A549 (cell line): ENCODE measurements around the gene KHDRBS2. TPM values are rescaled to one million over a fixed set of nuclear protein-coding genes. Genes with fewer than 3 reads are reported as not detected.

ENCODE experiments used
- ATAC-seq, 2 experiments: fragments of 200-7000 bp in 1 of 2; fragments of >200 bp in 1 of 2; cut with Nextera tagmentation in 1 of 2; cut with Tn5 transposase in 1 of 2; 3 replicates each; pipeline versions ENCODE4 v1.8.0 to v1.9.1; 2018 to 2020; ENCODE audit warnings: mild to moderate bottlenecking in 1 of 2, moderate library complexity in 1 of 2
- CTCF ChIA-PET: fragments of 300-600 bp; sonication (Branson Sonifier 250); formaldehyde crosslinking; extraction: SDS; loops from one replicate; lab custom pipeline; 2021; ENCODE audit warnings: antibody characterized with exemption, inconsistent platforms; lab: Yijun Ruan, JAX
- POLR2A ChIA-PET: fragments of 350-600 bp; formaldehyde crosslinking; extraction: SDS; loops from one replicate; lab custom pipeline; 2021; ENCODE audit warnings: antibody characterized with exemption, inconsistent platforms; lab: Yijun Ruan, JAX
- DNase-seq, 2 experiments: peaks; one replicate each; pipeline versions ENCODE4 v3.0.0 to v3.0.0-alpha.2; 2011 to 2016; ENCODE audit warnings: low read depth in 1 of 2, low spot score in 1 of 2
- FAIRE-seq: peaks from 2 replicates; lab custom pipeline; 2011; peaks lifted over from hg19 to GRCh38; lab: Jason Lieb, UNC
- H3K27ac ChIP-seq, 2 experiments: fragments of >200 bp; sonication (Bioruptor Twin); formaldehyde crosslinking; 3 replicates each; pipeline ENCODE4 v1.5.1; 2016 to 2017
- H3K4me1 ChIP-seq: fragments of >200 bp; sonication (Bioruptor Twin); formaldehyde crosslinking; 3 replicates; pipeline ENCODE4 v1.6.1; 2016
- H3K4me2 ChIP-seq: fragments of >200 bp; sonication (Bioruptor Twin); formaldehyde crosslinking; 3 replicates; pipeline ENCODE4 v1.6.1; 2016
- H3K4me3 ChIP-seq: fragments of >200 bp; sonication (Bioruptor Twin); formaldehyde crosslinking; 3 replicates; pipeline ENCODE4 v1.5.1; 2016
- H3K9me3 ChIP-seq: fragments of >200 bp; sonication (Bioruptor Twin); formaldehyde crosslinking; 3 replicates; pipeline ENCODE4 v1.6.1; 2016
- BHLHE40 ChIP-seq: IDR thresholded peaks from 2 replicates; pipeline ENCODE4 v1.6.1; 2012; ENCODE audit warnings: low read depth, low read length, inconsistent platforms
- CHD2 ChIP-seq: fragments of 150-350 bp; IDR thresholded peaks from 2 replicates; pipeline ENCODE4 v1.6.1; 2014; ENCODE audit warnings: low read length; ENCODE audit not compliant: partially characterized antibody
- EHF ChIP-seq: fragments of 250-450 bp; sonication (Bioruptor Pico); IDR thresholded peaks from 2 replicates; pipeline ENCODE4 v1.5.0; 2020; ENCODE audit warnings: mild to moderate bottlenecking
- EHMT2 ChIP-seq: fragments of 200-600 bp; sonication (generic); IDR thresholded peaks from 2 replicates; pipeline ENCODE4 v1.6.1; 2016; ENCODE audit warnings: antibody characterized with exemption, low read depth, mild to moderate bottlenecking, moderate library complexity
- EP300 ChIP-seq, 2 experiments: fragments of >200 bp; sonication (Bioruptor Twin); formaldehyde crosslinking; IDR thresholded peaks; 2 replicates in 1 of 2; 3 replicates in 1 of 2; pipeline ENCODE4 v1.6.1; 2016 to 2017
- FOSB ChIP-seq: fragments of 250-450 bp; sonication (Bioruptor Pico); IDR thresholded peaks from 2 replicates; pipeline ENCODE4 v1.5.0; 2020; ENCODE audit warnings: mild to moderate bottlenecking, moderate library complexity
- KDM5A ChIP-seq: fragments of 200-600 bp; sonication (generic); IDR thresholded peaks from 2 replicates; pipeline ENCODE4 v1.6.1; 2016; ENCODE audit warnings: antibody characterized with exemption, mild to moderate bottlenecking
- MAZ ChIP-seq: fragments of 150-350 bp; IDR thresholded peaks from 2 replicates; pipeline ENCODE4 v1.6.1; 2014; ENCODE audit warnings: antibody characterized with exemption, low read depth, low read length, borderline replicate concordance
- MYC ChIP-seq: IDR thresholded peaks from 2 replicates; pipeline ENCODE4 v1.6.1; 2012; ENCODE audit warnings: mild to moderate bottlenecking, inconsistent platforms, low read length, improper control_type of control experiment, borderline replicate concordance
- NFE2L2 ChIP-seq: fragments of 150-350 bp; conservative IDR thresholded peaks from 2 replicates; pipeline ENCODE4 v1.6.1; 2014; ENCODE audit warnings: low read length
- PHF8 ChIP-seq: fragments of 200-600 bp; sonication (generic); IDR thresholded peaks from 2 replicates; pipeline ENCODE4 v1.6.1; 2016; ENCODE audit warnings: low read depth, mild to moderate bottlenecking, antibody characterized with exemption, moderate library complexity, borderline replicate concordance
- RAD21 ChIP-seq, 2 experiments: fragments of >200 bp in 1 of 2; sonication (Bioruptor Twin) in 1 of 2; formaldehyde crosslinking in 1 of 2; IDR thresholded peaks in 1 of 2; conservative IDR thresholded peaks in 1 of 2; 2 replicates in 1 of 2; 3 replicates in 1 of 2; pipeline ENCODE4 v1.6.1; 2012 to 2018; ENCODE audit warnings: inconsistent platforms in 1 of 2
- RARB ChIP-seq: fragments of 250-450 bp; sonication (Bioruptor Pico); IDR thresholded peaks from 2 replicates; pipeline ENCODE4 v1.8.0; 2021; ENCODE audit warnings: mild to moderate bottlenecking, moderate library complexity
- RCOR1 ChIP-seq: fragments of 150-350 bp; IDR thresholded peaks from 2 replicates; pipeline ENCODE4 v1.6.1; 2014; ENCODE audit warnings: antibody characterized with exemption, low read length, low read depth
- RFX5 ChIP-seq: fragments of 450-650 bp; IDR thresholded peaks from 2 replicates; pipeline ENCODE4 v1.7.1; 2014; ENCODE audit warnings: antibody characterized with exemption, mild to moderate bottlenecking, moderate library complexity
- ZFP36 ChIP-seq: fragments of 450-650 bp; IDR thresholded peaks from 2 replicates; pipeline ENCODE4 v1.6.1; 2014; ENCODE audit warnings: borderline replicate concordance; ENCODE audit not compliant: partially characterized antibody
- ZSCAN20 ChIP-seq: fragments of 250-450 bp; sonication (Bioruptor Pico); IDR thresholded peaks from 2 replicates; pipeline ENCODE4 v1.8.0; 2022; ENCODE audit warnings: mild to moderate bottlenecking, moderate library complexity
- WGBS: methylation state at CpG from one replicate; pipeline ENCODE4 v1.1.6; 2017; ENCODE audit errors: missing lambda C conversion rate; 5-methylcytosine and 5-hydroxymethylcytosine counted together
- polyA plus RNA-seq, 4 experiments: library from polyadenylated mRNA; depleted of rRNA in 3 of 4; stranded (reverse); fragments of >200 nt; fragmentation: RNase III in 1 of 4; extraction: RNeasy Plus Mini Kit Qiagen cat#74134 plus additional on column Dnase treatment in 1 of 4; gene quantifications; 2 replicates in 3 of 4; 3 replicates in 1 of 4; pipeline ENCODE4 v1.2.3, GENCODE V29; 2011 to 2017
- TF ChIP-seq, protein P1 (sequence below): fragments of 150-350 bp; IDR thresholded peaks from 2 replicates; pipeline ENCODE4 v1.6.1; 2014; ENCODE audit warnings: low read depth, mild to moderate bottlenecking, low read length
- TF ChIP-seq, protein P2 (sequence below): fragments of >200 bp; sonication (Bioruptor Twin); formaldehyde crosslinking; IDR thresholded peaks from 3 replicates; pipeline ENCODE4 v1.5.1; 2016
- TF ChIP-seq, protein P3 (sequence below): fragments of 250-450 bp; sonication (Bioruptor Pico); IDR thresholded peaks from 2 replicates; pipeline ENCODE4 v1.5.0; 2021; ENCODE audit warnings: mild to moderate bottlenecking, moderate library complexity, borderline replicate concordance

KHDRBS2 gene
- polyA plus RNA-seq, 2 of the 4 experiments (the other 2 are of a cell fraction), result not detected

- ChIA-PET CTCF (no interaction called here), POLR2A (no interaction called here)
- no peak for FAIRE-seq
Measured at GRCh38 chr6:61950811-61951210, 335.2 kb downstream of the KHDRBS2 start.

DNA sequence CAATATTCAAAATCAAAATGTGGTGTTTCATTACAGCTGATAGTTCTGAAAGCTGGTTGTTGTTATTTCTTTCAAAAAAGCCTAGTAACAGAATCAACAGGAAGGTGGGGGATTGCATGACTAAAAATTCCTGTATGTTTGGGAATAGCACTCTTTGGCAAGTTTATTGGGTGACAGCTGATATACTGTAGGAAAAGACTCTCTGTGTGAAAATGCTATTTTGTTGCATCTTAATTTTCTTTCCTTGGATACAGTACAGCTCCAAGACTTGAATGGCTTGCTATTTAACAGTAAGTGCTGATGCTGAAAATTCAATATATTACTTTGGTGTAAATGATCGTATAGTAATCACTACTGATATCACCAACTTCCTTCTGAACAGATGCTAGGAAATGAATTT lies 336.1 kb downstream of the KHDRBS2 start:
- Histone ChIP-seq H3K4me3 (no peak overlapping the region), H3K27ac (no peak overlapping the region), H3K4me1 (no peaks in the 10 kb centered on the region), H3K9me3 (no peaks in the 10 kb centered on the region), H3K4me2 (no peak overlapping the region)
- FAIRE-seq (no peak), DNase-seq (no peak), ATAC-seq (no peak)
- TF ChIP-seq RAD21 (conservative IDR thresholded peaks at IDR 0.05 in 1 of 2, IDR thresholded peaks at IDR 0.05 in 1 of 2), result no peak
- 4% methylated on average over 1 of the region's 1 CpG for WGBS
- ChIA-PET POLR2A (no interaction called here), CTCF (no interaction called here)

More at GRCh38 chr6:61950811-61951210, 335.2 kb downstream of the KHDRBS2 start:
- Histone ChIP-seq H3K4me2 (no peak overlapping the region), H3K9me3 (no peaks in the 10 kb centered on the region), H3K4me1 (no peaks in the 10 kb centered on the region)
- no peak for ATAC-seq
- no peak for TF ChIP-seq FOSB (CRISPR knock-in tag)
- no peak for TF ChIP-seq CHD2
- TF ChIP-seq KDM5A, result no peak
- TF ChIP-seq MAZ, result no peak
- TF ChIP-seq EHF (CRISPR knock-in tag), result no peak
- TF ChIP-seq, protein P1, sequence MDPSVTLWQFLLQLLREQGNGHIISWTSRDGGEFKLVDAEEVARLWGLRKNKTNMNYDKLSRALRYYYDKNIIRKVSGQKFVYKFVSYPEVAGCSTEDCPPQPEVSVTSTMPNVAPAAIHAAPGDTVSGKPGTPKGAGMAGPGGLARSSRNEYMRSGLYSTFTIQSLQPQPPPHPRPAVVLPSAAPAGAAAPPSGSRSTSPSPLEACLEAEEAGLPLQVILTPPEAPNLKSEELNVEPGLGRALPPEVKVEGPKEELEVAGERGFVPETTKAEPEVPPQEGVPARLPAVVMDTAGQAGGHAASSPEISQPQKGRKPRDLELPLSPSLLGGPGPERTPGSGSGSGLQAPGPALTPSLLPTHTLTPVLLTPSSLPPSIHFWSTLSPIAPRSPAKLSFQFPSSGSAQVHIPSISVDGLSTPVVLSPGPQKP, result no peak
- TF ChIP-seq, all 56 proteins: peak for 0
- 3% methylated on average over 1 of the region's 1 CpG for WGBS
- H3K4me3 ChIP-seq, result no peak overlapping the region
- no peak overlapping the region for H3K27ac ChIP-seq
- no peak for DNase-seq

DNA sequence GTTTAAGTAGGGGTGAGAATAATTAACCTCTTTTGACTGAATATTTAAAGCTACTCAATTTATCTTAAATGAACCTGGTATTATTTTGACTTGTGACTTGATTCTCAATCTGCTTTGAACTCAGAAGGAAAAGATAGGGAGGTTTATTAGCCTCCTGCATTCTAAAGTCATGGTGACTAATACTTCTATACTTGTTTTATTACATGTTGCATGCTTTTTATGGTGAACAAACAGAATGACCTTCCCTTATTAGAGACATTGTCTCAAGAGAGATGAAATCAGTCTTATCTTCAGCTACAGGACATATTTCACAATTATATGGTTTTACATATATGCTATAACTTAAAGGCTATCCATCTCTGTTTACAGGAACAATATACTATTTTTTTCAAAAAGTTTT lies 336.9 kb downstream of the KHDRBS2 start:
- CTCF ChIA-PET, result no interaction called here
- no peak for DNase-seq
- H3K4me3 ChIP-seq, result no peak overlapping the region
- H3K4me1 ChIP-seq, result no peaks in the 10 kb centered on the region
- ATAC-seq, result no peak
- TF ChIP-seq FOSB (CRISPR knock-in tag) (no peak), RFX5 (no peak), PHF8 (no peak), MAZ (no peak), ZSCAN20 (CRISPR knock-in tag) (no peak), BHLHE40 (no peak), ZFP36 (no peak), MYC (no peak), EHMT2 (no peak), EP300 (IDR thresholded peaks at IDR 0.05) (no peak), NFE2L2 (no peak), RCOR1 (no peak), RARB (CRISPR knock-in tag) (no peak)
- TF ChIP-seq, protein P2, sequence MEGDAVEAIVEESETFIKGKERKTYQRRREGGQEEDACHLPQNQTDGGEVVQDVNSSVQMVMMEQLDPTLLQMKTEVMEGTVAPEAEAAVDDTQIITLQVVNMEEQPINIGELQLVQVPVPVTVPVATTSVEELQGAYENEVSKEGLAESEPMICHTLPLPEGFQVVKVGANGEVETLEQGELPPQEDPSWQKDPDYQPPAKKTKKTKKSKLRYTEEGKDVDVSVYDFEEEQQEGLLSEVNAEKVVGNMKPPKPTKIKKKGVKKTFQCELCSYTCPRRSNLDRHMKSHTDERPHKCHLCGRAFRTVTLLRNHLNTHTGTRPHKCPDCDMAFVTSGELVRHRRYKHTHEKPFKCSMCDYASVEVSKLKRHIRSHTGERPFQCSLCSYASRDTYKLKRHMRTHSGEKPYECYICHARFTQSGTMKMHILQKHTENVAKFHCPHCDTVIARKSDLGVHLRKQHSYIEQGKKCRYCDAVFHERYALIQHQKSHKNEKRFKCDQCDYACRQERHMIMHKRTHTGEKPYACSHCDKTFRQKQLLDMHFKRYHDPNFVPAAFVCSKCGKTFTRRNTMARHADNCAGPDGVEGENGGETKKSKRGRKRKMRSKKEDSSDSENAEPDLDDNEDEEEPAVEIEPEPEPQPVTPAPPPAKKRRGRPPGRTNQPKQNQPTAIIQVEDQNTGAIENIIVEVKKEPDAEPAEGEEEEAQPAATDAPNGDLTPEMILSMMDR, result no peak
- TF ChIP-seq, protein P3, sequence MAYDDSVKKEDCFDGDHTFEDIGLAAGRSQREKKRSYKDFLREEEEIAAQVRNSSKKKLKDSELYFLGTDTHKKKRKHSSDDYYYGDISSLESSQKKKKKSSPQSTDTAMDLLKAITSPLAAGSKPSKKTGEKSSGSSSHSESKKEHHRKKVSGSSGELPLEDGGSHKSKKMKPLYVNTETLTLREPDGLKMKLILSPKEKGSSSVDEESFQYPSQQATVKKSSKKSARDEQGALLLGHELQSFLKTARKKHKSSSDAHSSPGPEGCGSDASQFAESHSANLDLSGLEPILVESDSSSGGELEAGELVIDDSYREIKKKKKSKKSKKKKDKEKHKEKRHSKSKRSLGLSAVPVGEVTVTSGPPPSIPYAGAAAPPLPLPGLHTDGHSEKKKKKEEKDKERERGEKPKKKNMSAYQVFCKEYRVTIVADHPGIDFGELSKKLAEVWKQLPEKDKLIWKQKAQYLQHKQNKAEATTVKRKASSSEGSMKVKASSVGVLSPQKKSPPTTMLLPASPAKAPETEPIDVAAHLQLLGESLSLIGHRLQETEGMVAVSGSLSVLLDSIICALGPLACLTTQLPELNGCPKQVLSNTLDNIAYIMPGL (CRISPR knock-in tag), result no peak
- TF ChIP-seq, protein P1, result no peak
- TF ChIP-seq, all 56 proteins: peak for 0
- H3K27ac ChIP-seq, result no peak overlapping the region
- no peak overlapping the region for H3K4me2 ChIP-seq
- no peak for FAIRE-seq
- no peaks in the 10 kb centered on the region for H3K9me3 ChIP-seq
- POLR2A ChIA-PET, result no interaction called here
